ENCODE measurements around the gene ZNF576.
"Not testable (repeated sequence)": the region's sequence is repeated elsewhere in the genome, so short reads cannot be mapped to it uniquely, and the experiment has no call there.

Gene ZNF576

DNA sequence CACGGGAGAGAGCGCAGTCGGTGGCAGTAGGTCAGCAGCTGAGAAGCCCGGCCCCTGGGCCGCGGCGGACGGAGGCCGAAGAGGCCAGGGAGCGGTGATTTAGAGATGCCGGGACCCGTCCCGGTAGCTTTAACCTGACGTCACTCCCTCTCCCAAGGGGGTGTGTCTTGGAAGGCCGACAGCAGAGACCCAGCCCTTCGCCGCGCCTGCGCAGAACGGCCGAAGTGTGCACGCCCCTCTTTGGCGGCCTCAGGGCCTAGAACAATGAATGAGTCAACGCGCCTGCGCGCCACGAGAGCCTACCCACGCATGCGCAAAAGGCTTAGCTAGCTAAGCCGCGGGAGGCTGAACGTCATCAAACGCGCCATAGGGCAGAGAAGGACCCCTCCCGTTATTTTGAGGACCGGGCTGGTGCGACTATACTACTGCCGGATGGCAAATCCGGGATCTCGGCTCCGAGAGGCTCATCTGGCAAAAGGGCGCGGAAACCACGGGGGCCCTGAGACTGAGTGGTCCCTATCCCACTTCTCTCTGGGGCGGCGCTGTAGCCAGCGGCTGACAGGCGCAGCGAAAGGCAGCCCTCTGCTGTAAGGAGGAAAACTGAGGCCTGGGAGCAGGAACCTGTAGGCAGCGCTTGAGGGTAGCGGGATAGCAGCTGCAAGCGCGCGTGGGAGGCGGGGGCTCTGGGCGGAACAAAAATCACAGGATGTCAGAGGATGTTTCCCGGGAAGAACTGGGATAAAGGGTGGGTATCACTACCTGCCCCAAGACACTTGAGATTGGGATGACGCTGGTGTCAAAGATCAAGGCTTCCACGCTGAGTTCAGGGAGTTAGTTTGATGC, at the start of gene ZNF576, which contains the start of gene IRGQ:
TSS of gene ZNF576 (plus strand) at position 597 of the 843 bp plus-strand sequence. CDS start 514 bp downstream, outside the sequence.
TSS of gene IRGQ (minus strand) at position 136 of the 843 bp plus-strand sequence. CDS start 796 bp downstream, outside the sequence.
- DNase-seq, result peak; percentile 100

DNA sequence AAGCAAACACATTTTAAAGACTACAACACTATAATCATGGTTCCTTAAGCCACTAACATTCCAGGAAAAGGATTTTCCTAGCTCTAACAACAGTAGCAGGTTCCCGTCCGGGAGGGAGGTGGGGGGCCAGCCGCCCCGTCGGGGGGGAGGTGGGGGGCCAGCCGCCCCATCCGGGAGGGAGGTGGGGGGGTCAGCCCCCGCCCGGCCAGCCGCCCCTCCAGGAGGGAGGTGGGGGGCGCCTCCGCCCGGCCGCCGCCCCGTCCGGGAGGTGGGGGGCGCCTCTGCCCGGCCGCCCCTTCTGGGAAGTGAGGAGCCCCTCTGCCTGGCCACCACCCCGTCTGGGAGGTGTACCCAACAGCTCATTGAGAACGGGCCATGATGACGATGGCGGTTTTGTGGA, 48.5 kb upstream of the ZNF576 start:
- DNase-seq, result not testable (repeated sequence)

- DNase-seq, result no peak
Observed at GRCh38 chr19:43548706-43549105, 47.7 kb upstream of the ZNF576 start.

GRCh38 chr19:43551399-43552197, 44.8 kb upstream of the ZNF576 start:
- no peak for DNase-seq

- no peak for DNase-seq
Observed at GRCh38 chr19:43552198-43552450, 44.3 kb upstream of the ZNF576 start.

DNA sequence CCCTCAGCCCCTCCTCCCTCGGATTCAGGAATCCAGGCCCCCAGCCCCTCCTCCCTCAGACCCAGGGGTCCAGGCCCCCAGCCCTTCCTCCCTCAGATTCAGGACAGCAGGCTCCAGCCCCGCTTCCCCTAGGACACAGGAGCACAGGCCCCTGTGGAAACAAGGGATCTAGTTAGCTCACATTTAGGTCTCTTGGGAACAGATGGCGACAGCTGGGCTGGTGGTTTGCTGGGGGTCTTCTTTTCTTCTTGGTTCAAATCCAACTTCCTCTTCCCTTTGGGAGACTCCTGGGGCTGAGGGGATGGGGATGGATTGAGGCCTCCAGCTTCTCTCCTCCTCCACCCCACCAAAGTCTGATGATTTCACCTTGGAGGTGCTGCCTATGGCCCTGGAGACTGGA, 43.8 kb upstream of the ZNF576 start:
- DNase-seq, result no peak

DNA sequence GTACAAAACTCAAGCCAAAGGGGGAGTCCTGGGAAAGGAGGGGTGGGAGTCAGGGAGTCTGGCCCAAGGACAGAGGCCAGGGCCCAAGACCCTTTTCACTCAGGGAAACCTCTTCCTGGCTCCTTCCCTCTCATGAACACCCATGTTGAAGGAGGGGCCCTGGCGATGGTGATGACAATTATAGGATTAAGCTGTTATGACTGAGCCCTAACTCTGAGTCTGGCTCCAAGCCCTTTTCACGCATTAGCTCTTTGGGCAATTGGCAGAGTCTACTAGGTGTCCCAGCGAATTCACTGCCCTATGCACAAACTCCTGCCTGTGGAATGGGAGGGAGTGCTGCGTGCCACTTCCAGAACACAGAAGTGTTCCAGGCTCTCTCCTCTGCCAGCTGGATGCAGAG, 42.7 kb upstream of the ZNF576 start:
- DNase-seq, result no peak

DNA sequence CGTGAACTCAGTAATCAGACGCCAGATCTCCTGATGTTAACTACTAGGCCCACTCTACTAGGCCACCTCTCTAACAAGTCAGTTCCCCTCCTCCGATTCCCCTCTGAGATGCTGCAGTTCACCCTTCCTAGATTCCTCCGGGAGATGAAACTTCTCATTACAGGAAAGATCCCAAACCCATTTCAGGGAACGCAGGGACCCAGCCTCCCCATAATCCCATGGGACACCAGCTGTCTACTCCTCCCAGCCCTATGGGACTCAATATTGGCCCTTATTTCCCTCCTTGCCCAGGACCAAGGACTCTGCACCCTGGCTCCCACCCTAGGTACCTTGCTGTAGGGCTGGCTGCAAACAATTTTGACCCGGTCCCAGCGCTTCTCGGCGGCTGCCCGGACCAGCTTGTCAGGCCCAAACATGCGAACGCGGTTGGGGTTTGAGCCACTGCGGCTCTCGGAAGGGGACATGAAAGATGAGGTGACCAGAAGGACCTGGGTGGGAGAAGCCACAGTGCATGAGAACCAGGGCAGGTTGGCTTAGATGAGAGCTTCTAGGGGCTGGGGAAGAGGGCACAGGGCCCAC, 42.0 kb upstream of the ZNF576 start:
- DNase-seq, result no peak

DNA sequence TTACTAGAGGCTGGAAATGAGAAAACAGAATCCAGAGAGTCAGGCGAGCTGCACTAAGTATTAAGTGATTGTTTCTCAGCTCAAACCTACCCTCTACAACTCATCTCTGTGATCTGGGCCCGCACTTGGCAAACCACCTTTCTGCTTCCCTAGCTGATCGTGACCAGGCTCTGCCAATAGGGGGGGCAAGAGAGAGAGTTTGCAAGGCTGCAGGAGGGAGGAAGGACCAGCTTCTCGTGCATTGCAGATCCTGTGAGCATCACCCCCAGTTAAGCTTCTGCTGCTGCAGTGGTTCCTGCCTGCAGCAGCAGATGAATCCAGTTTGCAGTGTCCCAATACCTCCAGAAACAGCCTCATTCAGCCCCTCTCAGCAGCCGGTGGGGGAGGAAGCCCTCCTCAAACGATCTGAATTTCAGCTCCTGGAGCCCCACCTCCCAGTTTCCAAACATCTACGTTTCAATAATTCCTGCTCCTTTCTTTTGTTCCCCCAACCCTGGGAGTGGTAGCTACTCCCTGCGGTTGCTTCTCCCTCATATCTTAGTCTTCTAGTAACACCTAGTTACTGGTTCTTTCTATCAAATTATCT, 41.1 kb upstream of the ZNF576 start:
- peak; percentile 89 for DNase-seq

GRCh38 chr19:43560687-43561086, 35.7 kb upstream of the ZNF576 start:
- DNase-seq, result peak; percentile 15

GRCh38 chr19:43561139-43561970, 35.0 kb upstream of the ZNF576 start:
- DNase-seq, result no peak

DNA sequence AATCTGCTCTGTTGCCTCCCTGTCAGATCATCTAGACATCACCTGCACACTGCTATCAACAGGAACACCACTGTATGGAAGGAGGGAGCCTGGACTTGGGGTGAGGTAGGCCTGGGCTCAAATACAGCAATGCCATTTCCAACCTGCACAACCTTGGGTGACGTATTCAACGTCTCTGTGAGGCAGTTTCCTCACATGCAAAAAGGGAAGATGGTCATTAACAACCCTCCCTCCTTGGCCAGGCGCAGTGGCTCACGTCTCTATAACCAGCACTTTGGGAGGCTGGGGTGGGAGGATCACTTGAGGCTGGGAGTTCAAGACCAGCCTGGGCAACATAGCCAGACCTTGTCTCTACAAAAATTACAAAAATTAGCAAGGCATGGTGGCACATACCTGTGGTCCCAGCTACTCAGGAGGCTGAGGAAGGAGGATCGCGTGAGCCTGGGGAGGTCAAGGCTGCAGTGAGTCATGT, 34.1 kb upstream of the ZNF576 start:
- no peak for DNase-seq

GRCh38 chr19:43562698-43563241, 33.6 kb upstream of the ZNF576 start:
- peak; percentile 92 for DNase-seq

DNA sequence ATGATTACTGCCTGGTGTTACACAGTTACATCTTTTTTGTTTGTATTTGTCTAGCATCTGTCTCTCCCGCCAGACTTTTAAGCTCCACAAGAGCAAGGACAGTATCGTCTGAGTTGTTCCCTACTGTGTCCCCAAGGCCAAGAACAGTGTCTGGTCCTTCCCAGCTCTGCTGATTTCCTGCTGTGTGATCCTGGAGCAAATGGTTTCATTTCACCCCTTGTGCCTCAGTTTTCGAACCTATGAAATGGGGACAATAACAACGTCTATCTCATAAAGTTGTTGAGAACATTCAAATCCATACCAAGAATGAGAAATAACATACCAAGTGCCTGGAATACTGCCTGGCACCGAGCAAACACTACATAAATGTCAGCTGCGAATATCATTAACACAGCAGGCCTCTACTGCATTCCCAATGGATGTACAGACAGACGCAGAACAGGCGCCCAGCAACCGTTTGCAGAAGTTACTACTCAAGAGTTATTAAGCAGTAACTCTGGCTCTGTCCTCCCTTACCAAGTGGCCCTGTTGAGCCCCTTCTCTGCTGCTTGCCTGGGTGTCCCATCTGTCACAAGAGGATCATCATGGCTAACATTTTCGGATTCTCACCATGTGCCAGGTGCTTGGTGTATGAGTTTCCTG, 32.5 kb upstream of the ZNF576 start:
- no peak for DNase-seq

DNA sequence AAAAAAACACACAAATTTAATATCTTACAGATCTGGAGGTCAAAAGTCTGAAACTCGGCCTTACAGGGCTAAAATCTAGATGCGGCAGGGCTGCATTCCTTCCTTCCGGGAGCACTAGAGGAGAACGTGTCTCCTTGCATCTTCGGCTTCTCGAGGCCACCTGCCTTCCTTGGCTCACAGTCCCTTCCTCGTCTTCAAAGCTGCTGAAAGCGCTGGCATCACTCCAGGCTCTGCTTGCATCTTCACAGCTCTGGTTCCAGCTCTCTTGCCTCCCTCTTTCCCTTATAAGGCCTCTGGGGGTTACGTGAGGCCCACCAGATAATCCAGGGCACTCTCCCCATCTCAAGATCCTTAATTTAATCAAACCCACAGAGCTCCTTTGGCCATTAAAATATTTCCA, 31.6 kb upstream of the ZNF576 start:
- DNase-seq, result no peak

GRCh38 chr19:43569657-43570056, 26.7 kb upstream of the ZNF576 start:
- no peak for DNase-seq

DNA sequence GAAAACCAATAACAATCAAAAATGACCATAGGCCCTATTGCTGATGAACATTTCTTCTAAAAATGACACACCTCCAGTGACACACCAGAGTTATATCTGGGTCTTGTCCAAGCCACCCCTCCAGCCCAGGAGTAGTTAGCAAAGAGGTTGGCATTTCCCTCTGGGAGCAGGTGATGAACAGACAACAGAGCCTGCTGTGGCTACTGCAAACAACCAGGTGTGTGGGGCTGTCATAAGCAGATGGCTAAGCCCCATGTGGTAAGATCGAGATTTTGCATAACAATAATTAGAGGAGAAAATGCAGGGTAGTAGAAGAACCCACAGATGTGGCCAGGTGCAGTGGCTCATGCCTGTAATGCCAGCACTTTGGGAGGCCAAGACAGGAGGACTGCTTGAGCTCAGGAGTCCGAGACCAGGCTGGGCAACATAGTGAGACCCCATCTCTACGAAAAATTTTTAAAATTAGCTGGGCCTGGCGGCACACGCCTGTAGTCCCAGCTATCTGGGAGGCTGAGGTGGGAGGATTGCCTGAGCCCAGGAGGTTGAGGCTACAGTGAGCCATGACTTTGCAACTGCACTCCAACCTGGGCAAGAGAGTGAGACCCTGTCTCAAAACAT, 26.1 kb upstream of the ZNF576 start:
- no peak for DNase-seq

- DNase-seq, result no peak
Observed at GRCh38 chr19:43572171-43572588, 24.2 kb upstream of the ZNF576 start.

GRCh38 chr19:43574424-43575155, 21.8 kb upstream of the ZNF576 start:
- no peak for DNase-seq
